Upper lobe of left lung (tissue), 4 donors: ENCODE data around the gene CETN3.

Source experiments
- CTCF ChIP-seq, 6 experiments: fragments of 450-650 bp in 4 of 6; fragments of 200-600 bp in 2 of 6; sonication (generic) in 2 of 6; IDR thresholded peaks; one replicate each; pipeline ENCODE4 v1.5.1; 2016 to 2019; ENCODE audit warnings: antibody characterized with exemption in 6 of 6
- EP300 ChIP-seq, 4 donors: sonication (generic); formaldehyde crosslinking; IDR thresholded peaks; one replicate each; pipeline ENCODE4 v1.5.1; 2017; ENCODE audit warnings: antibody characterized with exemption in 4 of 4, control low read depth in 2 of 4
- POLR2A ChIP-seq, 4 donors: fragments of 450-650 bp; IDR thresholded peaks; one replicate each; pipeline ENCODE4 v1.5.1; 2016 to 2017; ENCODE audit warnings: antibody characterized with exemption in 4 of 4, mild to moderate bottlenecking in 2 of 4
- POLR2AphosphoS5 ChIP-seq, 2 donors: sonication (generic); formaldehyde crosslinking; IDR thresholded peaks; one replicate each; pipeline ENCODE4 v1.5.1; 2017; ENCODE audit warnings: antibody characterized with exemption in 2 of 2

DNA sequence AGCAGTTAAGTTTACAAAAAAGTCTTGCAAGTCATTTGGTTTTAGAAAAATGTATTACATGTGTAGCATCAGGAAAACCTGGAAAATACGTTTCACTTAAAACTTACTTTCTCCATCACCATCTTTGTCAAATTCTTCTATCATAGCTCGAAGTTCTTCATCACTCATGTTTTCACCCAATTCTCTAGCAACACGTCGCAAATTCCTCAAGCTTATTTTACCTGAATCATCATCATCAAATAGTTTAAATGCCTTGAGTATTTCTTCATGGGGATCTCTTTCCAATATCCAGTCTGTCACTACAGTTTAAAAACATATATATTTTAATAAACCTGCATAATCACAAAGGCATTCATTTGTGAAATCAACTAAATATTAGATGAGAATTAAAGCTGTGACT is 10.3 kb downstream of the CETN3 start:
- TF ChIP-seq POLR2AphosphoS5 (IDR thresholded peaks at IDR 0.05) = no peak
- no peak for TF ChIP-seq CTCF (IDR thresholded peaks at IDR 0.05)
- TF ChIP-seq POLR2A (IDR thresholded peaks at IDR 0.05) = no peak
- no peak for TF ChIP-seq EP300 (IDR thresholded peaks at IDR 0.05)
